ENCODE measurements around the gene DUS3L. TPM values are rescaled to one million over a fixed set of nuclear protein-coding genes. Genes with fewer than 3 reads are reported as not detected.

Gene DUS3L
- total and polyA plus RNA-seq, 2 of the 8 experiments (the other 6 are each of a cell fraction or from before 2014, with no cell fraction given), result 37.6 to 39.1 TPM

- TF ChIP-seq POLR2A (IDR thresholded peaks at IDR 0.05; ENCODE audit: control extremely low read depth in 1 of 2, low read depth in 2 of 2, low read length in 2 of 2), result no peak
- no peak for TF ChIP-seq HDAC6 (IDR thresholded peaks at IDR 0.05; ENCODE audit: low read depth, low read length)
- no peak for TF ChIP-seq SIRT6 (IDR thresholded peaks at IDR 0.05; ENCODE audit: low read length)
- no peak for TF ChIP-seq RXRA (IDR thresholded peaks at IDR 0.05; ENCODE audit: insufficient read depth, low read depth, low read length)
Observed at GRCh38 chr19:5823579-5824281, 32.8 kb upstream of the DUS3L start (continued).
